ENCODE measurements around the gene TULP3.

TULP3 gene

DNA sequence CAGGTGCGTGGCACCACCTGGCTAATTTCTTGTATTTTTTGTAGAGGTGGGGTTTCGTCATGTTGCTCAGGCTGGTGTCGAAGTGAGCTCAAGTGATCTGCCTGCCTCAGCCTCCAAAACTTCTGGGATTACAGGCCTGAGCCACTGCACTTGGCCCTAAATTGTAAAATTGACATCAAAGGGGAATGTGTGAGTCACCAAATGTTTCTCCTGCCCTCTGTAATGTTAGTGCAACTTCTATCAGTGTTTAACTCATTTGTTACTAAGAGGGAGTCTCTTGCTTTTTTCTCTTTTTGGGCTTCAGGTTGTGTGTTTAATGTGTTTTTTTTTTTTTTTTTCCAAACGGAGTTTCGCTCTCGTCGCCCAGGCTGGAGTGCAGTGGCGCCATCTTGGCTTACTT is 2.3 kb downstream of the TULP3 start (continued):
- TF ChIP-seq, protein P1, sequence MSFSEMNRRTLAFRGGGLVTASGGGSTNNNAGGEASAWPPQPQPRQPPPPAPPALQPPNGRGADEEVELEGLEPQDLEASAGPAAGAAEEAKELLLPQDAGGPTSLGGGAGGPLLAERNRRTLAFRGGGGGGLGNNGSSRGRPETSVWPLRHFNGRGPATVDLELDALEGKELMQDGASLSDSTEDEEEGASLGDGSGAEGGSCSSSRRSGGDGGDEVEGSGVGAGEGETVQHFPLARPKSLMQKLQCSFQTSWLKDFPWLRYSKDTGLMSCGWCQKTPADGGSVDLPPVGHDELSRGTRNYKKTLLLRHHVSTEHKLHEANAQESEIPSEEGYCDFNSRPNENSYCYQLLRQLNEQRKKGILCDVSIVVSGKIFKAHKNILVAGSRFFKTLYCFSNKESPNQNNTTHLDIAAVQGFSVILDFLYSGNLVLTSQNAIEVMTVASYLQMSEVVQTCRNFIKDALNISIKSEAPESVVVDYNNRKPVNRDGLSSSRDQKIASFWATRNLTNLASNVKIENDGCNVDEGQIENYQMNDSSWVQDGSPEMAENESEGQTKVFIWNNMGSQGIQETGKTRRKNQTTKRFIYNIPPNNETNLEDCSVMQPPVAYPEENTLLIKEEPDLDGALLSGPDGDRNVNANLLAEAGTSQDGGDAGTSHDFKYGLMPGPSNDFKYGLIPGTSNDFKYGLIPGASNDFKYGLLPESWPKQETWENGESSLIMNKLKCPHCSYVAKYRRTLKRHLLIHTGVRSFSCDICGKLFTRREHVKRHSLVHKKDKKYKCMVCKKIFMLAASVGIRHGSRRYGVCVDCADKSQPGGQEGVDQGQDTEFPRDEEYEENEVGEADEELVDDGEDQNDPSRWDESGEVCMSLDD (tag by site-specific recombination; IDR thresholded peaks at IDR 0.05) = no peak
- TF ChIP-seq ZFP41 (tag by site-specific recombination; IDR thresholded peaks at IDR 0.05; ENCODE audit: borderline replicate concordance) (no peak), ZNF621 (tag by site-specific recombination; IDR thresholded peaks at IDR 0.05) (no peak), ZNF530 (tag by site-specific recombination; IDR thresholded peaks at IDR 0.05; ENCODE audit: low read depth) (no peak), ZNF302 (tag by site-specific recombination; IDR thresholded peaks at IDR 0.05; ENCODE audit: low read depth) (no peak), KLF1 (tag by site-specific recombination; IDR thresholded peaks at IDR 0.05) (no peak), ZIC2 (tag by site-specific recombination; IDR thresholded peaks at IDR 0.05) (no peak), ZNF670 (tag by site-specific recombination; IDR thresholded peaks at IDR 0.05; ENCODE audit: low read depth) (no peak), ZBTB48 (tag by site-specific recombination; IDR thresholded peaks at IDR 0.05) (no peak), ZNF202 (tag by site-specific recombination; IDR thresholded peaks at IDR 0.05; ENCODE audit: borderline replicate concordance) (no peak), YY2 (tag by site-specific recombination; IDR thresholded peaks at IDR 0.05) (no peak), ZNF48 (tag by site-specific recombination; IDR thresholded peaks at IDR 0.05) (no peak), IKZF3 (tag by site-specific recombination; IDR thresholded peaks at IDR 0.05) (0 out of 2 replicates have a peak, but pooled peaks have one; percentile 36), ZNF426 (tag by site-specific recombination; IDR thresholded peaks at IDR 0.05) (no peak), GLI2 (tag by site-specific recombination; IDR thresholded peaks at IDR 0.05; ENCODE audit: borderline replicate concordance, low read depth) (no peak), ZNF211 (tag by site-specific recombination; IDR thresholded peaks at IDR 0.05; ENCODE audit: low read depth) (no peak), HOXD13 (CRISPR knock-in tag; IDR thresholded peaks at IDR 0.05; ENCODE audit: borderline replicate concordance) (no peak), WT1 (tag by site-specific recombination; IDR thresholded peaks at IDR 0.05) (no peak), ZNF423 (tag by site-specific recombination; IDR thresholded peaks at IDR 0.05) (no peak), ZSCAN30 (tag by site-specific recombination; IDR thresholded peaks at IDR 0.05) (no peak), ZNF121 (tag by site-specific recombination; IDR thresholded peaks at IDR 0.05) (no peak), SCRT2 (tag by site-specific recombination; IDR thresholded peaks at IDR 0.05) (no peak), SALL2 (tag by site-specific recombination; IDR thresholded peaks at IDR 0.05; ENCODE audit: borderline replicate concordance) (no peak)
- TF ChIP-seq, protein P2, sequence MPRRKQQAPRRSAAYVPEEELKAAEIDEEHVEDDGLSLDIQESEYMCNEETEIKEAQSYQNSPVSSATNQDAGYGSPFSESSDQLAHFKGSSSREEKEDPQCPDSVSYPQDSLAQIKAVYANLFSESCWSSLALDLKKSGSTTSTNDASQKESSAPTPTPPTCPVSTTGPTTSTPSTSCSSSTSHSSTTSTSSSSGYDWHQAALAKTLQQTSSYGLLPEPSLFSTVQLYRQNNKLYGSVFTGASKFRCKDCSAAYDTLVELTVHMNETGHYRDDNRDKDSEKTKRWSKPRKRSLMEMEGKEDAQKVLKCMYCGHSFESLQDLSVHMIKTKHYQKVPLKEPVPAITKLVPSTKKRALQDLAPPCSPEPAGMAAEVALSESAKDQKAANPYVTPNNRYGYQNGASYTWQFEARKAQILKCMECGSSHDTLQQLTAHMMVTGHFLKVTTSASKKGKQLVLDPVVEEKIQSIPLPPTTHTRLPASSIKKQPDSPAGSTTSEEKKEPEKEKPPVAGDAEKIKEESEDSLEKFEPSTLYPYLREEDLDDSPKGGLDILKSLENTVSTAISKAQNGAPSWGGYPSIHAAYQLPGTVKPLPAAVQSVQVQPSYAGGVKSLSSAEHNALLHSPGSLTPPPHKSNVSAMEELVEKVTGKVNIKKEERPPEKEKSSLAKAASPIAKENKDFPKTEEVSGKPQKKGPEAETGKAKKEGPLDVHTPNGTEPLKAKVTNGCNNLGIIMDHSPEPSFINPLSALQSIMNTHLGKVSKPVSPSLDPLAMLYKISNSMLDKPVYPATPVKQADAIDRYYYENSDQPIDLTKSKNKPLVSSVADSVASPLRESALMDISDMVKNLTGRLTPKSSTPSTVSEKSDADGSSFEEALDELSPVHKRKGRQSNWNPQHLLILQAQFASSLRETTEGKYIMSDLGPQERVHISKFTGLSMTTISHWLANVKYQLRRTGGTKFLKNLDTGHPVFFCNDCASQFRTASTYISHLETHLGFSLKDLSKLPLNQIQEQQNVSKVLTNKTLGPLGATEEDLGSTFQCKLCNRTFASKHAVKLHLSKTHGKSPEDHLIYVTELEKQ (tag by site-specific recombination; IDR thresholded peaks at IDR 0.05; ENCODE audit: borderline replicate concordance) = no peak
- TF ChIP-seq, protein P3, sequence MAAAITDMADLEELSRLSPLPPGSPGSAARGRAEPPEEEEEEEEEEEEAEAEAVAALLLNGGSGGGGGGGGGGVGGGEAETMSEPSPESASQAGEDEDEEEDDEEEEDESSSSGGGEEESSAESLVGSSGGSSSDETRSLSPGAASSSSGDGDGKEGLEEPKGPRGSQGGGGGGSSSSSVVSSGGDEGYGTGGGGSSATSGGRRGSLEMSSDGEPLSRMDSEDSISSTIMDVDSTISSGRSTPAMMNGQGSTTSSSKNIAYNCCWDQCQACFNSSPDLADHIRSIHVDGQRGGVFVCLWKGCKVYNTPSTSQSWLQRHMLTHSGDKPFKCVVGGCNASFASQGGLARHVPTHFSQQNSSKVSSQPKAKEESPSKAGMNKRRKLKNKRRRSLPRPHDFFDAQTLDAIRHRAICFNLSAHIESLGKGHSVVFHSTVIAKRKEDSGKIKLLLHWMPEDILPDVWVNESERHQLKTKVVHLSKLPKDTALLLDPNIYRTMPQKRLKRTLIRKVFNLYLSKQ (tag by site-specific recombination; IDR thresholded peaks at IDR 0.05; ENCODE audit: borderline replicate concordance) = no peak
- TF ChIP-seq, protein P4, sequence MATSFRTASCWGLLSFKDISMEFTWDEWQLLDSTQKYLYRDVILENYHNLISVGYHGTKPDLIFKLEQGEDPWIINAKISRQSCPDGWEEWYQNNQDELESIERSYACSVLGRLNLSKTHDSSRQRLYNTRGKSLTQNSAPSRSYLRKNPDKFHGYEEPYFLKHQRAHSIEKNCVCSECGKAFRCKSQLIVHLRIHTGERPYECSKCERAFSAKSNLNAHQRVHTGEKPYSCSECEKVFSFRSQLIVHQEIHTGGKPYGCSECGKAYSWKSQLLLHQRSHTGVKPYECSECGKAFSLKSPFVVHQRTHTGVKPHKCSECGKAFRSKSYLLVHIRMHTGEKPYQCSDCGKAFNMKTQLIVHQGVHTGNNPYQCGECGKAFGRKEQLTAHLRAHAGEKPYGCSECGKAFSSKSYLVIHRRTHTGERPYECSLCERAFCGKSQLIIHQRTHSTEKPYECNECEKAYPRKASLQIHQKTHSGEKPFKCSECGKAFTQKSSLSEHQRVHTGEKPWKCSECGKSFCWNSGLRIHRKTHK (tag by site-specific recombination; IDR thresholded peaks at IDR 0.05) = no peak
- TF ChIP-seq, protein P5, sequence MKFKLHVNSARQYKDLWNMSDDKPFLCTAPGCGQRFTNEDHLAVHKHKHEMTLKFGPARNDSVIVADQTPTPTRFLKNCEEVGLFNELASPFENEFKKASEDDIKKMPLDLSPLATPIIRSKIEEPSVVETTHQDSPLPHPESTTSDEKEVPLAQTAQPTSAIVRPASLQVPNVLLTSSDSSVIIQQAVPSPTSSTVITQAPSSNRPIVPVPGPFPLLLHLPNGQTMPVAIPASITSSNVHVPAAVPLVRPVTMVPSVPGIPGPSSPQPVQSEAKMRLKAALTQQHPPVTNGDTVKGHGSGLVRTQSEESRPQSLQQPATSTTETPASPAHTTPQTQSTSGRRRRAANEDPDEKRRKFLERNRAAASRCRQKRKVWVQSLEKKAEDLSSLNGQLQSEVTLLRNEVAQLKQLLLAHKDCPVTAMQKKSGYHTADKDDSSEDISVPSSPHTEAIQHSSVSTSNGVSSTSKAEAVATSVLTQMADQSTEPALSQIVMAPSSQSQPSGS (tag by site-specific recombination; IDR thresholded peaks at IDR 0.05; ENCODE audit: low read depth) = no peak
- TF ChIP-seq, protein P6, sequence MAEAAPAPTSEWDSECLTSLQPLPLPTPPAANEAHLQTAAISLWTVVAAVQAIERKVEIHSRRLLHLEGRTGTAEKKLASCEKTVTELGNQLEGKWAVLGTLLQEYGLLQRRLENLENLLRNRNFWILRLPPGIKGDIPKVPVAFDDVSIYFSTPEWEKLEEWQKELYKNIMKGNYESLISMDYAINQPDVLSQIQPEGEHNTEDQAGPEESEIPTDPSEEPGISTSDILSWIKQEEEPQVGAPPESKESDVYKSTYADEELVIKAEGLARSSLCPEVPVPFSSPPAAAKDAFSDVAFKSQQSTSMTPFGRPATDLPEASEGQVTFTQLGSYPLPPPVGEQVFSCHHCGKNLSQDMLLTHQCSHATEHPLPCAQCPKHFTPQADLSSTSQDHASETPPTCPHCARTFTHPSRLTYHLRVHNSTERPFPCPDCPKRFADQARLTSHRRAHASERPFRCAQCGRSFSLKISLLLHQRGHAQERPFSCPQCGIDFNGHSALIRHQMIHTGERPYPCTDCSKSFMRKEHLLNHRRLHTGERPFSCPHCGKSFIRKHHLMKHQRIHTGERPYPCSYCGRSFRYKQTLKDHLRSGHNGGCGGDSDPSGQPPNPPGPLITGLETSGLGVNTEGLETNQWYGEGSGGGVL (tag by site-specific recombination; IDR thresholded peaks at IDR 0.05) = no peak
